Measurements from ENCODE around the gene QTRT2. TPM values are rescaled to one million over a fixed set of nuclear protein-coding genes. Genes with fewer than 3 reads are reported as not detected.

The QTRT2 gene
- total and polyA plus RNA-seq, 2 of the 8 experiments (the other 6 are each of a cell fraction or from before 2014, with no cell fraction given), result 13.3 to 54.5 TPM

DNA sequence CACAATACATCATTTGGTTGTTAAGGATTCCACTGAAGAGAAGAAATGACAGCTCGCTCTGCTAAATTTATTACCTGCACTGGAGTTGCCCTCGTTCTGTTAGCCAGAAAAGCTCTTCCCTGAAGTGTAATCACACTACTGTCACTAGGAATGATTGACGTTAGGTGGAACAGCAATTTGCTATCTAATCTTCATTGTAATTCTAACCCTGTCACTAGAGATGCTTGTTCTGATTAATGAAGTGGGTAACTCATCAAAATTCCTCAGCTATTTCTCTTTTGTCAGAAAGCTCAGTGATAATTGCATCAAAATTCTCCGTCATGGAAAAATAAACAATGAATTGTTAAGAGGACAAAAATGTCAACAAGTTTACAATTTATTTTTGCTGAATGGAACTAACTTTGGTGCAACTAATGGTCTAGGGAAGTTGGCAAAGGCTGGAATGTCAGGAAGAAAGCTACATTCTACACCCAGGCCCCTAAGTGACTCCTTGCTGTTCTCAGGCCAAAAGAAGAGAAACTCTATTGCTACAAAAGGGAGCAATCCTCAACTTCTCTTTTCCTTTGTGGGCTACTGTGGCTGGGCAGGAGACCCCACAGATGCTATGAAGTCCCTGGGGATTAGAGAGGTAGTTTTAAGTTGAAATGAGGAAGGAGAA is 34.3 kb upstream of the QTRT2 start:
- Histone ChIP-seq H3K4ac (replicated peaks; ENCODE audit: insufficient read length, low read depth, low read length) (no peak overlapping the region), H2BK120ac (replicated peaks; ENCODE audit: low read depth, low read length) (no peak overlapping the region), H3K56ac (replicated peaks; ENCODE audit: insufficient read length, low read depth, low read length) (no peak overlapping the region), H3K79me1 (ENCODE audit: low read depth, low read length) (no peaks in the 10 kb centered on the region), H3K23ac (ENCODE audit: insufficient read length) (no peak overlapping the region), H4K5ac (ENCODE audit: insufficient read length, low read depth, low read length) (no peak overlapping the region), H3K27ac (ENCODE audit: low read depth, low read length) (no peak overlapping the region), H3K36me3 (ENCODE audit: control insufficient read depth in 2 of 4, insufficient read depth in 4 of 4, low read length in 3 of 4) (no peaks in the 10 kb centered on the region), H3K14ac (ENCODE audit: insufficient read length) (no peak overlapping the region), H2BK5ac (ENCODE audit: low read depth, low read length) (no peak overlapping the region), H3K23me2 (ENCODE audit: low read depth, low read length) (no peaks in the 10 kb centered on the region), H3K4me1 (replicated peaks in 1 of 4; ENCODE audit: control insufficient read depth in 3 of 4, insufficient read depth in 4 of 4, low read length in 3 of 4) (peaks cover 0 to 4% (median 0%) of the 10 kb centered on the region in 4 experiments; a peak in 1 of 7 replicates), H2AFZ (ENCODE audit: low read length) (no peak overlapping the region), H3K79me2 (ENCODE audit: control insufficient read depth in 1 of 2, insufficient read depth in 2 of 2, low read length in 2 of 2) (no peaks in the 10 kb centered on the region), H4K8ac (ENCODE audit: extremely low read depth, insufficient read depth, low read length) (no peak overlapping the region), H3K18ac (ENCODE audit: extremely low read depth, low read length) (no peak overlapping the region), H2BK15ac (ENCODE audit: low read length) (no peak overlapping the region), H3K4me2 (ENCODE audit: insufficient read depth in 1 of 2, low read depth in 2 of 2, low read length in 2 of 2) (no peak overlapping the region), H2AK5ac (ENCODE audit: low read depth, low read length) (no peak overlapping the region), H4K20me1 (replicated peaks in 1 of 2; ENCODE audit: control insufficient read depth in 1 of 2, insufficient read depth in 2 of 2, low read length in 2 of 2) (no peaks in the 10 kb centered on the region), H3K9ac (replicated peaks in 1 of 4; ENCODE audit: extremely low read depth in 1 of 4, low read depth in 3 of 4, low read length in 3 of 4) (no peak overlapping the region), H3K9me3 (ENCODE audit: insufficient read depth in 2 of 2, low read depth in 1 of 2, low read length in 1 of 2) (no peaks in the 10 kb centered on the region), H4K91ac (replicated peaks; ENCODE audit: insufficient read length, low read length) (no peak overlapping the region), H2BK12ac (ENCODE audit: low read depth, low read length) (no peak overlapping the region), H2BK20ac (ENCODE audit: low read length) (no peak overlapping the region), H3K27me3 (replicated peaks in 1 of 4; ENCODE audit: control insufficient read depth in 3 of 4, extremely low read depth in 1 of 4, insufficient read depth in 3 of 4, low read length in 3 of 4) (no peaks in the 10 kb centered on the region), H3K4me3 (ENCODE audit: extremely low read depth in 1 of 4, insufficient read depth in 2 of 4, low read depth in 3 of 4, low read length in 4 of 4) (no peak overlapping the region)
- WGBS, 2 experiments (ENCODE audit: extremely low coverage in 1 of 2, insufficient coverage in 1 of 2, insufficient read length in 1 of 2, insufficient replicate concordance in 2 of 2, low coverage in 1 of 2, low lambda C conversion rate in 2 of 2, missing lambda C conversion rate in 1 of 2), result 84% methylated on average over 4 of the region's 4 CpGs; no CpG with 5 or more reads in 1 of the 2 experiments
- ChIA-PET CTCF (ENCODE audit: partially characterized antibody) (interaction anchor here (0.5 to 0.8 kb wide), 2 partner anchors 41 to 501 kb away, joined by 3 read pairs; no protein-coding TSS in a partner anchor), POLR2A (ENCODE audit: partially characterized antibody) (no interaction called here)
- DNase-seq (ENCODE audit: low read depth in 1 of 2, low spot score in 2 of 2) (no peak), FAIRE-seq (no peak)
- TF ChIP-seq, protein P1, sequence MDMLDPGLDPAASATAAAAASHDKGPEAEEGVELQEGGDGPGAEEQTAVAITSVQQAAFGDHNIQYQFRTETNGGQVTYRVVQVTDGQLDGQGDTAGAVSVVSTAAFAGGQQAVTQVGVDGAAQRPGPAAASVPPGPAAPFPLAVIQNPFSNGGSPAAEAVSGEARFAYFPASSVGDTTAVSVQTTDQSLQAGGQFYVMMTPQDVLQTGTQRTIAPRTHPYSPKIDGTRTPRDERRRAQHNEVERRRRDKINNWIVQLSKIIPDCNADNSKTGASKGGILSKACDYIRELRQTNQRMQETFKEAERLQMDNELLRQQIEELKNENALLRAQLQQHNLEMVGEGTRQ (IDR thresholded peaks at IDR 0.05; ENCODE audit: low read length), result no peak
- TF ChIP-seq KDM1A (IDR thresholded peaks at IDR 0.05; ENCODE audit: borderline replicate concordance, low read length), result no peak

All from H1 (cell line).